GM18517 (cell line): Measurements from ENCODE around the gene PPT2.
"Not testable (repeated sequence)": the region's sequence is repeated elsewhere in the genome, so short reads cannot be mapped to it uniquely, and the experiment has no call there.

ENCODE experiments used
- ATAC-seq: cut with Tn5 transposase; IDR thresholded peaks from one replicate; pipeline ENCODE4 v1.9.1; 2021; ENCODE audit warnings: mild to moderate bottlenecking, moderate library complexity; ENCODE audit not compliant: unreplicated experiment

Gene PPT2

DNA sequence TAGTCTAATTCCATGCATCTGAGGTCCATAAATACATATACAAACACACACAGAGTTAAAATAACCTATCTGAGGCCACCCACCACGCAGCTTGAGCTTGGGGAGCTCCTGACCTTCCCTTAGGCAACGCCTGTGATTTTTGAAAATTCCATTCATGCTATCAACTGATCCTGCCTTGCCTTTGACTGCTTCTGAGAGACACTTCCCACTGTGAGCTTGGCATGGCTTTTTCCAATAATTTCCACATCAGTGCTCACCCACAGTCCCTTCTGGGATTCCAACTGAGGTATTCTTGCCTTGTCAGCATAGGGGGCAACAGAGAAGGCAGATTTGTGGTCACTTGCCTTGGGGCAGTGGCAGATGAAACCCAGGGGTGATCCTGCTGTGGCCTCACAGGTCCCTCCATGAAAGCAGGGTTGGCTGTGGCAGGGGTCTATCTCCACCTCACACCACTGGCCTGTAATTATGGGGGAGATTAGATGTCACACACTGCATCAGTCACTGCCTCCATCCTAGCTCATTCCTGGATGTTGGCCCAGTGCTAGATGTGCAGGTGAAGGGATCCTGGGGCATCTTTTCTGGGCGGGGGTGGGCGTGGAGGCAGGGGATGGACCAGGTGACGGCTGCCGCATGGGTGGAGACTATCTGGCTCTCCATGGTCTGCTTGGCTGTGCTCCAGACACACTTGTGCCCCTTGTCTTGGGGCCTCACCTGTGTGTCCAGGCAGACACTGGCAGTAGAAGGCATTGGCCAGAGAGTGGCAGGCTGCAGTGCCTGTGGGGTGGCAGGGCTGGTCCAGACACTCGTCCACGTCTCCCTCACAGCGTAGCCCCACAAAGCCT, 49.7 kb downstream of the PPT2 start:
- no peak for ATAC-seq

DNA sequence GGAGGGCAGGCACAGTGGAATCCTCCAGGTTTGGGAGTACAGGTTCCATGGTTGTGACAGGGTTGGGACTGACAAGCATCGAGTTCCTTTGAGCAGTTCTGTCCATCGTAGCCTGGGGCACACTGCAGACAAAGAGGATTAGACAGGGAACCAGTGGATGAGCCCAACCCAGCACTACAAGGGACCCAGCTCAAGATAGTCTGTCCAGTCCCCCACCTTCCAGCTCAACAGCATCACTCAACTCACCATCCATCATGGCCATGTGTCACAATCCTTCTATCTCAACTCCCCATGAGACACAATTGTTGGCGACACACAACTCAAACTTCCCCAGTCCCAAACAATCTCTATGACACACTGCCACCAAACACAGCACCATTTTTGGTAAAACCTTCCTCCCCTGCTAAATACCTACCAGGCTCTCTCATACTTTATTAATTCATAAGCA, 50.4 kb downstream of the PPT2 start:
- no peak for ATAC-seq

- no peak for ATAC-seq
Measured at GRCh38 chr6:32208996-32209395, 55.1 kb downstream of the PPT2 start.

- ATAC-seq: no peak
Measured at GRCh38 chr6:32210191-32210601, 56.3 kb downstream of the PPT2 start.

GRCh38 chr6:32211432-32211831, 57.5 kb downstream of the PPT2 start:
- not testable (repeated sequence) for ATAC-seq

DNA sequence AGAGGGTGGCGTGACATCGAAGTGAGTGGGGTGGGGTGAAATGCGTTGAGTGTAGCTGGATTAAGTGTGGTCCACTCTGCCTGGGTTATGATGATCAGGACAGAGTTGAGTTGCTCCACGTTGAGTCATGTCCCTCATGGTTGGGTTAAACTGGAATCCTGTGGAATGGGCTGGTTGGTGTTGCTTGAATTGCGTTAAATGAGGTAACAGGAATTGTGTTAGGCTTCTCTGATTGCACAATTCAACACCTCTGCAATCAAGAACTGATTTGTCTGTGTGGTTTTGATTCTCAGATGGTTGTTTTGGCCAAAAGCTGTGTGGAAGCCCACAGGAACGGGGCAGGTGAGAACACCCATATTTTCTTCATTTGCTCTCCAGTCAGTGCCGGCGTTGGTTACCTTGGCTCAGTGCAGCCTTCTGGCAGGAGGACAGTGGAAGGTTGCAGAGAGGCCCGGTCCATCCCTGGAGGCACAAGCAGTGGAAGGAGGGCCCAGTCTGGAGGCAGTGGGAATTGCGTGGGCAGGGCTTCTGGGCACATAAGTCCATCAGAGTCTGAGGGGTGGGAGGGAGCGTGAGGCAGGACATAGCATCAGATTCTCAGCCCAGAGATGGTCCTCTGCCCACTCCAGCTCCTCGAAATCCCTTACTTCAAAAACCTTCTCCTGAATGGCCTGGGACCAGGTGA, 58.3 kb downstream of the PPT2 start:
- no peak for ATAC-seq
